Hematopoietic multipotent progenitor cell (in vitro differentiated cells): ENCODE measurements around the gene EPG5. TPM values are rescaled to one million over a fixed set of nuclear protein-coding genes. Genes with fewer than 3 reads are reported as not detected.
"Not testable (repeated sequence)": the region's sequence is repeated elsewhere in the genome, so short reads cannot be mapped to it uniquely, and the experiment has no call there.

ENCODE experiments used
- DNase-seq, 3 donors: peaks; one replicate each; pipeline ENCODE4 v3.0.0-alpha.2; 2011 to 2015; ENCODE audit warnings: low read depth in 2 of 3, low spot score in 2 of 3
- total RNA-seq: library from RNA; depleted of rRNA; stranded (reverse); fragments of >200 nt; gene quantifications from one replicate; pipeline ENCODE4 v1.2.3, GENCODE V29; 2012

Gene EPG5
- total RNA-seq, 1 donor: 28.3 TPM

- no peak for DNase-seq
Measured at GRCh38 chr18:45876161-45876560, 91.0 kb downstream of the EPG5 start.

- DNase-seq: no peak
Measured at GRCh38 chr18:45874491-45875184, 92.5 kb downstream of the EPG5 start.

- no peak for DNase-seq
Measured at GRCh38 chr18:45871431-45872084, 95.6 kb downstream of the EPG5 start.

GRCh38 chr18:45870419-45870818, 96.7 kb downstream of the EPG5 start:
- DNase-seq: no peak

- DNase-seq: no peak
Measured at GRCh38 chr18:45865466-45865865, 101.7 kb downstream of the EPG5 start.

- DNase-seq: no peak
Measured at GRCh38 chr18:45864081-45864480, 103.0 kb downstream of the EPG5 start.

- DNase-seq: no peak
Measured at GRCh38 chr18:45863469-45863868, 103.7 kb downstream of the EPG5 start.

- no peak for DNase-seq
Measured at GRCh38 chr18:45861926-45862325, 105.2 kb downstream of the EPG5 start.

GRCh38 chr18:45860971-45861370, 106.2 kb downstream of the EPG5 start:
- DNase-seq: no peak

- no peak for DNase-seq
Measured at GRCh38 chr18:45860492-45860891, 106.6 kb downstream of the EPG5 start.

- DNase-seq: no peak
Measured at GRCh38 chr18:45859334-45859733, 107.8 kb downstream of the EPG5 start.

- DNase-seq: no peak
Measured at GRCh38 chr18:45856531-45856930, 110.6 kb downstream of the EPG5 start.

- DNase-seq: no peak
Measured at GRCh38 chr18:45854036-45854586, 113.0 kb downstream of the EPG5 start.

- DNase-seq: no peak
Measured at GRCh38 chr18:45852631-45853030, 114.5 kb downstream of the EPG5 start.

GRCh38 chr18:45851161-45851925, 115.8 kb downstream of the EPG5 start:
- no peak for DNase-seq

- DNase-seq: no peak
Measured at GRCh38 chr18:45850021-45850420, 117.1 kb downstream of the EPG5 start.

GRCh38 chr18:45849529-45849928, 117.6 kb downstream of the EPG5 start:
- no peak for DNase-seq

GRCh38 chr18:45848643-45849042, 118.5 kb downstream of the EPG5 start:
- not testable (repeated sequence) for DNase-seq

- DNase-seq: no peak
Measured at GRCh38 chr18:45847119-45847518, 120.0 kb downstream of the EPG5 start.

GRCh38 chr18:45845410-45845809, 121.7 kb downstream of the EPG5 start:
- no peak for DNase-seq

- no peak for DNase-seq
Measured at GRCh38 chr18:45844938-45845337, 122.2 kb downstream of the EPG5 start.
